IPS-NIHi11 (cell line): ENCODE data around the gene C9orf85.
"Not testable (repeated sequence)": the region's sequence is repeated elsewhere in the genome, so short reads cannot be mapped to it uniquely, and the experiment has no call there.

ENCODE experiments used
- DNase-seq: peaks from one replicate; pipeline ENCODE4 v3.0.0; 2012; ENCODE audit warnings: mixed read lengths, low spot score

Gene C9orf85

GRCh38 chr9:71911061-71911907, at the start of gene C9orf85, which contains the start of gene ABHD17B:
TSS of gene C9orf85 (plus strand) at chr9:71911639. CDS start at chr9:71911735, 96 bp downstream.
TSS of gene ABHD17B (minus strand) at chr9:71911193. CDS start at chr9:71875080, 36,113 bp downstream.
- DNase-seq: peak; percentile 96

GRCh38 chr9:71863631-71864030, 47.8 kb upstream of the C9orf85 start:
- no peak for DNase-seq

GRCh38 chr9:71875345-71875744, 36.1 kb upstream of the C9orf85 start:
- no peak for DNase-seq

- no peak for DNase-seq
These were observed 35.3 kb upstream of the C9orf85 start for GRCh38 chr9:71876106-71876505.

GRCh38 chr9:71876829-71877228, 34.6 kb upstream of the C9orf85 start:
- no peak for DNase-seq

- DNase-seq: no peak
These were observed 32.8 kb upstream of the C9orf85 start for GRCh38 chr9:71878327-71879274.

- DNase-seq: no peak
These were observed 31.7 kb upstream of the C9orf85 start for GRCh38 chr9:71879644-71880174.

- DNase-seq: no peak
These were observed 27.4 kb upstream of the C9orf85 start for GRCh38 chr9:71884005-71884404.

- DNase-seq: no peak
These were observed 26.0 kb upstream of the C9orf85 start for GRCh38 chr9:71885467-71885866.

- DNase-seq: no peak
These were observed 25.4 kb upstream of the C9orf85 start for GRCh38 chr9:71886015-71886414.

- DNase-seq: no peak
These were observed 24.9 kb upstream of the C9orf85 start for GRCh38 chr9:71886541-71886940.

- DNase-seq: no peak
These were observed 24.1 kb upstream of the C9orf85 start for GRCh38 chr9:71887362-71887761.

GRCh38 chr9:71890042-71890679, 21.3 kb upstream of the C9orf85 start:
- DNase-seq: no peak

- DNase-seq: no peak
These were observed 19.8 kb upstream of the C9orf85 start for GRCh38 chr9:71891557-71892189.

- DNase-seq: no peak
These were observed 16.3 kb upstream of the C9orf85 start for GRCh38 chr9:71895117-71895516.

GRCh38 chr9:71895955-71896354, 15.5 kb upstream of the C9orf85 start:
- no peak for DNase-seq

GRCh38 chr9:71896761-71897160, 14.7 kb upstream of the C9orf85 start:
- no peak for DNase-seq

GRCh38 chr9:71897577-71897976, 13.9 kb upstream of the C9orf85 start:
- DNase-seq: no peak

GRCh38 chr9:71898756-71899155, 12.7 kb upstream of the C9orf85 start:
- DNase-seq: not testable (repeated sequence)

GRCh38 chr9:71901695-71902597, 9.5 kb upstream of the C9orf85 start:
- DNase-seq: no peak
